ENCODE measurements around the gene OR10C1. TPM values are rescaled to one million over a fixed set of nuclear protein-coding genes. Genes with fewer than 3 reads are reported as not detected.
"Not testable (repeated sequence)": the region's sequence is repeated elsewhere in the genome, so short reads cannot be mapped to it uniquely, and the experiment has no call there.

OR10C1 gene
- total and polyA plus RNA-seq, 4 experiments from 2014 or later, result not detected

- CTCF ChIA-PET (ENCODE audit: partially characterized antibody), result interaction anchor here (1.2 kb wide), 1 partner anchor 11 kb away, joined by 4 read pairs; no protein-coding TSS in a partner anchor
- Mint-ChIP-seq H3K4me1 (no peaks in the 10 kb centered on the region), H3K4me3 (no peak overlapping the region), H3K36me3 (no peaks in the 10 kb centered on the region), H3K27me3 (peaks cover 21 to 23% of the 10 kb centered on the region in 2 donors), H3K27ac (no peak overlapping the region), H3K9me3 (peaks cover 0 to 12% (median 6%) of the 10 kb centered on the region in 8 donors)
- no peak overlapping the region for H3K4me3 ChIP-seq (ENCODE audit: low read length in 2 of 2)
- H3K4me1 ChIP-seq (ENCODE audit: insufficient read depth, low read length), result no peaks in the 10 kb centered on the region
- POLR2A ChIA-PET (ENCODE audit: partially characterized antibody), result no interaction called here
- no peak for DNase-seq
- no peaks in the 10 kb centered on the region for H3K9me3 ChIP-seq (ENCODE audit: control insufficient read depth in 1 of 2, low read length in 2 of 2)
- no peak overlapping the region for H3K27ac ChIP-seq (ENCODE audit: low read depth, low read length)
- no peaks in the 10 kb centered on the region for H3K36me3 ChIP-seq (ENCODE audit: insufficient read depth, low read length)
- no peaks in the 10 kb centered on the region for H3K27me3 ChIP-seq (ENCODE audit: insufficient read depth, low read length)
- intact Hi-C loops (cut with micrococcal nuclease), result no loop called here
Observed at GRCh38 chr6:29424575-29424974, 14.5 kb upstream of the OR10C1 start.

- H3K9me3 Mint-ChIP-seq, result peaks cover 0 to 12% (median 5%) of the 10 kb centered on the region in 8 donors
- Histone ChIP-seq H3K4me3 (ENCODE audit: low read length in 2 of 2) (no peak overlapping the region), H3K4me1 (ENCODE audit: insufficient read depth, low read length) (no peaks in the 10 kb centered on the region), H3K27me3 (ENCODE audit: insufficient read depth, low read length) (no peaks in the 10 kb centered on the region), H3K36me3 (ENCODE audit: insufficient read depth, low read length) (no peaks in the 10 kb centered on the region), H3K9me3 (ENCODE audit: control insufficient read depth in 1 of 2, low read length in 2 of 2) (no peaks in the 10 kb centered on the region), H3K27ac (ENCODE audit: low read depth, low read length) (no peak overlapping the region)
- H3K4me3 Mint-ChIP-seq, result no peak overlapping the region
- ChIA-PET POLR2A (ENCODE audit: partially characterized antibody) (no interaction called here), CTCF (ENCODE audit: partially characterized antibody) (interaction anchor here (1.2 kb wide), 1 partner anchor 12 kb away, joined by 4 read pairs; no protein-coding TSS in a partner anchor)
- no peak overlapping the region for H3K27ac Mint-ChIP-seq
- DNase-seq, result no peak
- H3K36me3 Mint-ChIP-seq, result no peaks in the 10 kb centered on the region
- no peaks in the 10 kb centered on the region for H3K4me1 Mint-ChIP-seq
- H3K27me3 Mint-ChIP-seq, result peaks cover 21 to 24% of the 10 kb centered on the region in 2 donors
- intact Hi-C loops (cut with micrococcal nuclease), result no loop called here
Observed at GRCh38 chr6:29425075-29425474, 14.0 kb upstream of the OR10C1 start.

DNA sequence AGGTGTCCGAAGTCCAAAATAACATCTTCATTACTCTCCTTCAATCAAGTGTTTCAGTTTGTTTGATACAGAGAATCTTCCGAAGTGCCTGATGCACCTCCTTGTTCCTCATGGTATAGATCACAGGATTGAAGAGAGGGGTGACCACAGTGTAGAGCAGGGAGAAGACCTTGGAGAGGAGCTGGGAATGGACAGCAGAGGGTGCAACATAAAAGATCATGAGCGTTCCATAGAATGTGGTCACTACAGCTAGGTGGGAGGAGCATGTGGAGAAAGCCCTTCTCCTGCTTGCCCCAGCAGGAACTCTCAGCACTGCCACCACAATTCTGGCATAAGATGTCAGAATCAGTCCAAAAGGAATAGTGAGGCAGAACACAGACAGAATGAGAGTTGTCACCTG lies 12.5 kb upstream of the OR10C1 start:
- no peak overlapping the region for H3K4me3 ChIP-seq (ENCODE audit: low read length in 2 of 2)
- intact Hi-C loops (cut with micrococcal nuclease), result no loop called here
- Mint-ChIP-seq H3K36me3 (no peaks in the 10 kb centered on the region), H3K4me3 (no peak overlapping the region), H3K27ac (no peak overlapping the region), H3K27me3 (peaks cover 18 to 21% of the 10 kb centered on the region in 2 donors), H3K9me3 (peaks cover 0 to 4% (median 0%) of the 10 kb centered on the region in 8 donors), H3K4me1 (no peaks in the 10 kb centered on the region)
- H3K27me3 ChIP-seq (ENCODE audit: insufficient read depth, low read length), result no peaks in the 10 kb centered on the region
- no peak for DNase-seq
- H3K36me3 ChIP-seq (ENCODE audit: insufficient read depth, low read length), result no peaks in the 10 kb centered on the region
- POLR2A ChIA-PET (ENCODE audit: partially characterized antibody), result no interaction called here
- no peaks in the 10 kb centered on the region for H3K9me3 ChIP-seq (ENCODE audit: control insufficient read depth in 1 of 2, low read length in 2 of 2)
- no peaks in the 10 kb centered on the region for H3K4me1 ChIP-seq (ENCODE audit: insufficient read depth, low read length)
- H3K27ac ChIP-seq (ENCODE audit: low read depth, low read length), result no peak overlapping the region
- CTCF ChIA-PET (ENCODE audit: partially characterized antibody), result no interaction called here

DNA sequence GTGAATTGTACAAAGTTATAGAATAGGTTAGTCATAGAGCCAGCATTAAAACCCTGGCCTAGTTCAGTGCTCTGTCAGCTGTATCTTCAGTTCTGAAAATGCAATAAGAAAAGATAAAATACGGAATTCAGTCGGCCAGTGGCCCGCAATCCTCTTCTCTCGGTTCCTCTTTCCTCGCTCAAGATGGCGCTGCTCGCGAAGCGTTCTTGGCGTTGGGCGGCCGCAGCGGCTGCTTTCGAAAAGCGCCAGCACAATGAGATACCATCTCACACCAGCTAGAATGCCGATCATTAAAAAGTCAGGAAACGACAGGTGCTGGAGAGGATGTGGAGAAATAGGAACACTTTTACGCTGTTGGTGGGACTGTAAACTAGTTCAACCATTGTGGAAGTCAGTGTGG lies 2.4 kb upstream of the OR10C1 start:
- H3K4me1 ChIP-seq (ENCODE audit: insufficient read depth, low read length); H3K4me3 ChIP-seq (ENCODE audit: low read length in 2 of 2); intact Hi-C loops (cut with micrococcal nuclease); H3K36me3 ChIP-seq (ENCODE audit: insufficient read depth, low read length); H3K27ac Mint-ChIP-seq; H3K36me3 Mint-ChIP-seq; H3K4me3 Mint-ChIP-seq; POLR2A ChIA-PET (ENCODE audit: partially characterized antibody); H3K9me3 ChIP-seq (ENCODE audit: control insufficient read depth in 1 of 2, low read length in 2 of 2); H3K27ac ChIP-seq (ENCODE audit: low read depth, low read length); DNase-seq; H3K4me1 Mint-ChIP-seq; H3K27me3 ChIP-seq (ENCODE audit: insufficient read depth, low read length); CTCF ChIA-PET (ENCODE audit: partially characterized antibody): not testable (repeated sequence)
- Mint-ChIP-seq H3K9me3 (peaks cover 0 to 10% (median 4%) of the 10 kb centered on the region in 8 donors), H3K27me3 (peaks cover 24 to 33% of the 10 kb centered on the region in 2 donors)

DNA sequence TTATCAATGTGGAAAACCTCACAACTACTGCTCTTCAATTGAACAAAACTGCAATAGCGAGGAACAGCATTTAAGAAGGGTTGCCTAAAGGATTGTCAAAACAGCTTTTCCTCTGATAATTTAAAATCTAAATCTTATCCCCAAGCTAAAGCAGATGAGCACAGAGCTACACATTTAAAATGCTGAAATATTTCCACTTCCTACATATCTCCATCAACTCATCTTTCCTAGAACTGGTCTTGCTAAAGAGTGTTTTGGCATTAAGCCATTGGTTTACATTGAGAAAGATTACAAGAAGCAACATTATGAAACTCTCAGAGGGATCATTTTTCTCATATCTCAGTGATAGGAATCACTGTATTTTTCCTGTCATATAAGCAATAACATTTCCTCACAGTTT lies 3.6 kb downstream of the OR10C1 start:
- CTCF ChIA-PET (ENCODE audit: partially characterized antibody), result no interaction called here
- H3K4me3 ChIP-seq (ENCODE audit: low read length in 2 of 2), result no peak overlapping the region
- POLR2A ChIA-PET (ENCODE audit: partially characterized antibody), result no interaction called here
- intact Hi-C loops (cut with micrococcal nuclease), result no loop called here
- H3K4me1 ChIP-seq (ENCODE audit: insufficient read depth, low read length), result no peaks in the 10 kb centered on the region
- no peaks in the 10 kb centered on the region for H3K36me3 ChIP-seq (ENCODE audit: insufficient read depth, low read length)
- Mint-ChIP-seq H3K4me1 (no peaks in the 10 kb centered on the region), H3K27me3 (peaks cover 35 to 48% of the 10 kb centered on the region in 2 donors), H3K27ac (no peak overlapping the region), H3K9me3 (peaks cover 0 to 14% (median 3%) of the 10 kb centered on the region in 8 donors), H3K36me3 (no peaks in the 10 kb centered on the region), H3K4me3 (no peak overlapping the region)
- DNase-seq, result no peak
- peaks cover 7% of the 10 kb centered on the region for H3K27me3 ChIP-seq (ENCODE audit: insufficient read depth, low read length)
- H3K9me3 ChIP-seq (ENCODE audit: control insufficient read depth in 1 of 2, low read length in 2 of 2), result no peaks in the 10 kb centered on the region
- H3K27ac ChIP-seq (ENCODE audit: low read depth, low read length), result no peak overlapping the region

DNA sequence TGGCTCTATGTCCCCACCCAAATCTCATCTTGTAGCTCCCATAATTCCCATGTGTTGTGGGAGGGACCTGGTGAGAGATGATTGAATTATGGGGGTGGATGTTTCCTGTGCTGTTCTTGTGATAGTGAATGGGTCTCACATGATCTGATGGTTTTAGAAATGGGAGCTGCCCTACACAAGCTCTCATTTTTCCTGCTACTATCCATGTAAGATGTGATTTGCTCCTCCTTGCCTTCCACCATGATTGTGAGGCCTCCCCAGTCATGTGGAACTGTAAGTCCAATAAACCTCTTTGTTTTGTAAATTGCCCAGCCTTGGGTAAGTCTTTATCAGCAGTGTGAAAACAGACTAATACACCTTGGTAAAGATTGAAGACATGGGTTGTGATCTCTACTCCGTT lies 4.9 kb downstream of the OR10C1 start:
- H3K36me3 ChIP-seq (ENCODE audit: insufficient read depth, low read length); CTCF ChIA-PET (ENCODE audit: partially characterized antibody); H3K9me3 ChIP-seq (ENCODE audit: control insufficient read depth in 1 of 2, low read length in 2 of 2); H3K4me3 ChIP-seq (ENCODE audit: low read length in 2 of 2); H3K27ac Mint-ChIP-seq; H3K27ac ChIP-seq (ENCODE audit: low read depth, low read length); intact Hi-C loops (cut with micrococcal nuclease); H3K27me3 ChIP-seq (ENCODE audit: insufficient read depth, low read length); H3K4me1 ChIP-seq (ENCODE audit: insufficient read depth, low read length); H3K36me3 Mint-ChIP-seq; DNase-seq; POLR2A ChIA-PET (ENCODE audit: partially characterized antibody); H3K4me3 Mint-ChIP-seq; H3K4me1 Mint-ChIP-seq: not testable (repeated sequence)
- Mint-ChIP-seq H3K9me3 (peaks cover 0 to 14% (median 3%) of the 10 kb centered on the region in 8 donors), H3K27me3 (peaks cover 40 to 55% of the 10 kb centered on the region in 2 donors)

GRCh38 chr6:29447670-29448069 lies 8.6 kb downstream of the OR10C1 start:
- Histone ChIP-seq H3K27ac (ENCODE audit: low read depth, low read length) (no peak overlapping the region), H3K4me1 (ENCODE audit: insufficient read depth, low read length) (no peaks in the 10 kb centered on the region), H3K36me3 (ENCODE audit: insufficient read depth, low read length) (no peaks in the 10 kb centered on the region), H3K4me3 (ENCODE audit: low read length in 2 of 2) (no peak overlapping the region), H3K27me3 (ENCODE audit: insufficient read depth, low read length) (no peaks in the 10 kb centered on the region), H3K9me3 (ENCODE audit: control insufficient read depth in 1 of 2, low read length in 2 of 2) (no peaks in the 10 kb centered on the region)
- no peak for DNase-seq
- Mint-ChIP-seq H3K9me3 (peaks cover 0 to 18% (median 5%) of the 10 kb centered on the region in 8 donors), H3K27ac (no peak overlapping the region), H3K4me3 (no peak overlapping the region), H3K36me3 (peaks cover 0 to 4% of the 10 kb centered on the region in 2 donors), H3K27me3 (peaks cover 47 to 48% of the 10 kb centered on the region in 2 donors), H3K4me1 (no peaks in the 10 kb centered on the region)
- intact Hi-C loops (cut with micrococcal nuclease), result no loop called here
- POLR2A ChIA-PET (ENCODE audit: partially characterized antibody), result no interaction called here
- CTCF ChIA-PET (ENCODE audit: partially characterized antibody), result no interaction called here
